IMR-90 (cell line): ENCODE results near the gene SERPINI1. TPM values are rescaled to one million over a fixed set of nuclear protein-coding genes. Genes with fewer than 3 reads are reported as not detected.

Source experiments
- ATAC-seq: fragments of 200-7000 bp; cut with Tn5 transposase; 2 replicates; pipeline ENCODE4 v1.9.1; 2020; ENCODE audit warnings: low read depth, mild to moderate bottlenecking, moderate library complexity
- BruUV-seq: library from RNA; stranded (reverse); fragments of 400-500 nt; replicated peaks from 2 replicates; lab custom pipeline; 2021; lab: Mats Ljungman, UMichigan
- CTCF ChIA-PET: fragments of 300-600 bp; formaldehyde crosslinking; extraction: SDS; loops from one replicate; lab custom pipeline; 2021; ENCODE audit warnings: antibody characterized with exemption; lab: Yijun Ruan, JAX
- POLR2A ChIA-PET: fragments of 300-600 bp; sonication (Branson Sonifier 250); formaldehyde crosslinking; loops from one replicate; lab custom pipeline; 2022; ENCODE audit warnings: antibody characterized with exemption; ENCODE audit not compliant: unreplicated experiment; lab: Charles Lee
- DNase-seq: peaks from one replicate; pipeline ENCODE4 v3.0.0; 2013
- H2AFZ ChIP-seq: replicated peaks from 2 replicates; pipeline ENCODE3; 2013; ENCODE audit warnings: low read length, mild to moderate bottlenecking; ENCODE audit not compliant: poor library complexity
- H2AK5ac ChIP-seq: 2 replicates; pipeline ENCODE4 v1.6.1; 2013; ENCODE audit warnings: low read depth, low read length, inconsistent platforms
- H2AK9ac ChIP-seq: replicated peaks from 2 replicates; pipeline ENCODE3; 2013; ENCODE audit warnings: mild to moderate bottlenecking, low read depth, low read length, moderate library complexity; ENCODE audit not compliant: poor library complexity
- H2BK120ac ChIP-seq: 2 replicates; pipeline ENCODE4 v1.6.1; 2013; ENCODE audit warnings: low read depth, low read length, inconsistent platforms
- H2BK15ac ChIP-seq: 3 replicates; pipeline ENCODE4 v1.6.1; 2013; ENCODE audit warnings: low read depth, low read length, inconsistent platforms
- H2BK20ac ChIP-seq: 2 replicates; pipeline ENCODE4 v1.6.1; 2013; ENCODE audit warnings: low read depth, mild to moderate bottlenecking, inconsistent platforms, low read length, moderate library complexity
- H2BK5ac ChIP-seq: 2 replicates; pipeline ENCODE4 v1.6.1; 2013; ENCODE audit warnings: mild to moderate bottlenecking, low read depth, low read length, inconsistent platforms; ENCODE audit not compliant: poor library complexity, severe bottlenecking
- H3K14ac ChIP-seq: replicated peaks from 2 replicates; pipeline ENCODE4 v1.6.1; 2013; ENCODE audit warnings: low read depth, low read length, inconsistent platforms
- H3K18ac ChIP-seq: 2 replicates; pipeline ENCODE4 v1.6.1; 2013; ENCODE audit warnings: low read depth, low read length, control low read depth
- H3K23ac ChIP-seq: 2 replicates; pipeline ENCODE4 v1.6.1; 2013; ENCODE audit warnings: low read depth, low read length, inconsistent platforms
- H3K27ac ChIP-seq: 2 replicates; pipeline ENCODE4 v1.5.1; 2013; ENCODE audit warnings: mild to moderate bottlenecking, control low read depth, low read length; ENCODE audit not compliant: insufficient read depth
- H3K27me3 ChIP-seq: 2 replicates; pipeline ENCODE4 v1.6.1; 2013; ENCODE audit warnings: low read length; ENCODE audit not compliant: control insufficient read depth, insufficient read depth
- H3K36me3 ChIP-seq: 2 replicates; pipeline ENCODE4 v1.6.1; 2013; ENCODE audit warnings: low read length, mixed read lengths; ENCODE audit not compliant: control insufficient read depth, insufficient read depth
- H3K4ac ChIP-seq: 2 replicates; pipeline ENCODE4 v1.6.1; 2013; ENCODE audit warnings: low read depth, low read length, inconsistent platforms
- H3K4me1 ChIP-seq: 2 replicates; pipeline ENCODE4 v1.6.1; 2013; ENCODE audit warnings: low read length, mixed read lengths; ENCODE audit not compliant: control insufficient read depth, insufficient read depth
- H3K4me2 ChIP-seq: 2 replicates; pipeline ENCODE4 v1.6.1; 2013; ENCODE audit warnings: low read depth, mild to moderate bottlenecking, control low read depth, low read length, moderate library complexity
- H3K4me3 ChIP-seq: 2 replicates; pipeline ENCODE4 v1.5.1; 2013; ENCODE audit warnings: low read depth, mild to moderate bottlenecking, control low read depth, low read length, moderate library complexity; ENCODE audit not compliant: insufficient read depth
- H3K56ac ChIP-seq: 2 replicates; pipeline ENCODE4 v1.6.1; 2013; ENCODE audit warnings: low read length, inconsistent platforms; ENCODE audit not compliant: insufficient read depth; ENCODE audit errors: extremely low read depth
- H3K79me1 ChIP-seq, 2 experiments: 2 replicates each; pipeline ENCODE4 v1.6.1; 2013; ENCODE audit warnings: low read length in 2 of 2, inconsistent platforms in 1 of 2, low read depth in 1 of 2
- H3K9ac ChIP-seq: 2 replicates; pipeline ENCODE4 v1.6.1; 2013; ENCODE audit warnings: low read depth, low read length, control low read depth
- H3K9me1 ChIP-seq: 2 replicates; pipeline ENCODE4 v1.6.1; 2013; ENCODE audit warnings: low read length, inconsistent platforms; ENCODE audit not compliant: insufficient read depth
- H3K9me3 ChIP-seq: 2 replicates; pipeline ENCODE4 v1.6.1; 2013; ENCODE audit warnings: low read length; ENCODE audit not compliant: control insufficient read depth, insufficient read depth
- H4K20me1 ChIP-seq: 2 replicates; pipeline ENCODE4 v1.6.1; 2013; ENCODE audit warnings: low read length, inconsistent platforms; ENCODE audit not compliant: insufficient read depth
- H4K5ac ChIP-seq: 2 replicates; pipeline ENCODE4 v1.6.1; 2013; ENCODE audit warnings: mild to moderate bottlenecking, low read depth, low read length, control low read depth
- H4K8ac ChIP-seq, 2 experiments: 2 replicates each; pipeline ENCODE4 v1.6.1; 2013; ENCODE audit warnings: low read depth in 2 of 2, low read length in 2 of 2, control low read depth in 1 of 2, inconsistent platforms in 1 of 2
- H4K91ac ChIP-seq: 2 replicates; pipeline ENCODE4 v1.6.1; 2013; ENCODE audit warnings: low read depth, low read length, inconsistent platforms; ENCODE audit not compliant: insufficient read depth
- BHLHE40 ChIP-seq: fragments of 150-350 bp; IDR thresholded peaks from 2 replicates; pipeline ENCODE4 v1.6.1; 2016; ENCODE audit warnings: mild to moderate bottlenecking, low read depth, low read length
- CEBPB ChIP-seq: IDR thresholded peaks from 2 replicates; pipeline ENCODE4 v1.6.1; 2012; ENCODE audit warnings: low read depth, low read length, improper control_type of control experiment
- CHD1 ChIP-seq: IDR thresholded peaks from 2 replicates; pipeline ENCODE4 v1.6.1; 2012; ENCODE audit warnings: low read depth, low read length, improper control_type of control experiment
- FOS ChIP-seq: fragments of 150-350 bp; IDR thresholded peaks from 2 replicates; pipeline ENCODE4 v1.6.1; 2016; ENCODE audit warnings: low read depth, low read length
- MAFK ChIP-seq: IDR thresholded peaks from 2 replicates; pipeline ENCODE4 v1.6.1; 2012; ENCODE audit warnings: low read depth, low read length, improper control_type of control experiment
- MAZ ChIP-seq: IDR thresholded peaks from 2 replicates; pipeline ENCODE4 v1.6.1; 2012; ENCODE audit warnings: low read depth, mild to moderate bottlenecking, low read length, improper control_type of control experiment, moderate library complexity, borderline replicate concordance
- MXI1 ChIP-seq: IDR thresholded peaks from 2 replicates; pipeline ENCODE4 v1.6.1; 2012; ENCODE audit warnings: low read depth, mild to moderate bottlenecking, low read length, moderate library complexity, borderline replicate concordance
- NFE2L2 ChIP-seq: fragments of 150-350 bp; IDR thresholded peaks from 2 replicates; pipeline ENCODE4 v1.6.1; 2016; ENCODE audit warnings: low read depth, mild to moderate bottlenecking, low read length
- POLR2A ChIP-seq: IDR thresholded peaks from 2 replicates; pipeline ENCODE4 v1.6.1; 2012; ENCODE audit warnings: mild to moderate bottlenecking, low read depth, low read length
- RAD21 ChIP-seq: IDR thresholded peaks from 2 replicates; pipeline ENCODE4 v1.6.1; 2012; ENCODE audit warnings: low read length, improper control_type of control experiment
- RCOR1 ChIP-seq: IDR thresholded peaks from 2 replicates; pipeline ENCODE4 v1.6.1; 2012; ENCODE audit warnings: mild to moderate bottlenecking, low read length, improper control_type of control experiment; ENCODE audit not compliant: insufficient replicate concordance
- RFX5 ChIP-seq: IDR thresholded peaks from 2 replicates; pipeline ENCODE4 v1.8.0; 2012; ENCODE audit warnings: low read depth, mild to moderate bottlenecking, low read length, moderate library complexity
- SMC3 ChIP-seq: fragments of 150-350 bp; IDR thresholded peaks from 2 replicates; pipeline ENCODE4 v1.6.1; 2016; ENCODE audit warnings: low read depth, mild to moderate bottlenecking, antibody characterized with exemption, low read length, moderate library complexity
- WGBS, 2 experiments: methylation state at CpG; one replicate each; pipeline versions ENCODE4 v1.1.5 to v1.1.7; 2013; ENCODE audit warnings: missing lambda C conversion rate in 2 of 2; ENCODE audit not compliant: insufficient read length in 1 of 2; ENCODE audit errors: extremely low coverage in 2 of 2; 5-methylcytosine and 5-hydroxymethylcytosine counted together
- dilution Hi-C: fragments of 300-500 bp; cut with HindIII; formaldehyde crosslinking; loops from one replicate; pipeline ENCODE4 v1.14.3; 2018; ENCODE audit warnings: low sequenced_read_pairs; ENCODE audit not compliant: unreplicated experiment
- in situ Hi-C: fragments of 300-500 bp; cut with MboI; formaldehyde crosslinking; loops from 3 replicates; pipeline ENCODE4 v1.14.3; 2019; ENCODE audit warnings: low sequenced_read_pairs, inconsistent platforms, mixed read lengths
- intact Hi-C: fragments of 100-400 bp; cut with micrococcal nuclease; formaldehyde crosslinking; loops from 2 replicates; pipeline ENCODE4 v1.10.0; 2022
- polyA plus RNA-seq, 3 experiments: library from polyadenylated mRNA; depleted of rRNA; stranded (reverse); fragments of >200 nt; gene quantifications; 2 replicates each; pipeline ENCODE4 v1.2.3, GENCODE V29; 2012; ENCODE audit warnings: low replicate concordance in 1 of 3
- total RNA-seq: library from RNA; depleted of rRNA; stranded (reverse); fragments of >200 nt; gene quantifications from 2 replicates; pipeline ENCODE4 v1.2.3, GENCODE V29; 2012
- TF ChIP-seq, protein P1 (sequence below): fragments of 150-350 bp; IDR thresholded peaks from 2 replicates; pipeline ENCODE4 v1.6.1; 2017; ENCODE audit warnings: mild to moderate bottlenecking, antibody characterized with exemption, low read length, low read depth
- TF ChIP-seq, protein P2 (sequence below): fragments of 150-350 bp; IDR thresholded peaks from 2 replicates; pipeline ENCODE4 v1.6.1; 2016; ENCODE audit warnings: low read depth, mild to moderate bottlenecking, low read length, moderate library complexity, borderline replicate concordance
- TF ChIP-seq, protein P3 (sequence below): conservative IDR thresholded peaks from 2 replicates; pipeline ENCODE4 v1.5.1; 2012; ENCODE audit warnings: mild to moderate bottlenecking, low read depth, low read length, improper control_type of control experiment

SERPINI1 gene
- total and polyA plus RNA-seq, 2 of the 4 experiments (the other 2 are of a cell fraction), result 0.36 to 1.3 TPM

DNA sequence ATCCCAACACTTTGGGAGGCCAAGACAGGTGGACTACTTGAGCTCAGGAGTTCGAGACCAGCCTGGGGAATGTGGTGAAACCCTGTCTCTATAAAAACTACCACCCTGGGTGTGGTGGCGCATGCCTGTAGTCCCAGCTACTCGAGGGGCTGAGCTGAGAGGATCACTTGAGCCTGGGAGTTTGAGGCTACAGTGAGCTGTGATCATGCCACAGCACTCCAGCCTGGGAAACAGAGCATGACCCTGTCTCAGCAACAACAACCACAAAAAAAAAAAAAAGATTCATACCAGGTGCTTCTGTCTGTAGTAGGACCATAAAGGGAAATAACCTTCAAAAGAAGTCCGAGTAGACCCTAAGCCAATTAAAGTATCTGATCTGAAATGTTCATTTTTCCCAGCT lies 94.5 kb downstream of the SERPINI1 start:
- Histone ChIP-seq H3K14ac (no peak overlapping the region), H3K79me1 (no peaks in the 10 kb centered on the region), H4K91ac (no peak overlapping the region), H3K27ac (no peak overlapping the region), H4K5ac (no peak overlapping the region), H2AK9ac (no peak overlapping the region), H4K20me1 (no peaks in the 10 kb centered on the region), H3K4me3 (no peak overlapping the region), H3K27me3 (no peaks in the 10 kb centered on the region), H2BK15ac (no peak overlapping the region), H3K9me1 (no peaks in the 10 kb centered on the region), H4K8ac (no peak overlapping the region), H2AFZ (no peak overlapping the region), H3K18ac (no peak overlapping the region), H3K56ac (no peak overlapping the region), H3K36me3 (no peaks in the 10 kb centered on the region), H3K4me1 (no peaks in the 10 kb centered on the region), H2BK120ac (no peak overlapping the region), H2BK20ac (no peak overlapping the region), H3K4me2 (no peak overlapping the region), H3K23ac (no peak overlapping the region), H3K9me3 (no peaks in the 10 kb centered on the region), H3K4ac (no peak overlapping the region), H3K9ac (no peak overlapping the region), H2AK5ac (no peak overlapping the region), H2BK5ac (no peak overlapping the region)
- dilution Hi-C loops (no loop called here), in situ Hi-C loops (no loop called here), intact Hi-C loops (no loop called here)
- no peak for ATAC-seq
- DNase-seq, result no peak
- CTCF ChIA-PET, result no interaction called here
- BruUV-seq, result no TSS peak
- no peak for TF ChIP-seq RAD21
- no peak for TF ChIP-seq BHLHE40
- no peak for TF ChIP-seq CEBPB
- no peak for TF ChIP-seq SMC3
- TF ChIP-seq, protein P1, sequence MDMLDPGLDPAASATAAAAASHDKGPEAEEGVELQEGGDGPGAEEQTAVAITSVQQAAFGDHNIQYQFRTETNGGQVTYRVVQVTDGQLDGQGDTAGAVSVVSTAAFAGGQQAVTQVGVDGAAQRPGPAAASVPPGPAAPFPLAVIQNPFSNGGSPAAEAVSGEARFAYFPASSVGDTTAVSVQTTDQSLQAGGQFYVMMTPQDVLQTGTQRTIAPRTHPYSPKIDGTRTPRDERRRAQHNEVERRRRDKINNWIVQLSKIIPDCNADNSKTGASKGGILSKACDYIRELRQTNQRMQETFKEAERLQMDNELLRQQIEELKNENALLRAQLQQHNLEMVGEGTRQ, result no peak
- TF ChIP-seq, protein P2, sequence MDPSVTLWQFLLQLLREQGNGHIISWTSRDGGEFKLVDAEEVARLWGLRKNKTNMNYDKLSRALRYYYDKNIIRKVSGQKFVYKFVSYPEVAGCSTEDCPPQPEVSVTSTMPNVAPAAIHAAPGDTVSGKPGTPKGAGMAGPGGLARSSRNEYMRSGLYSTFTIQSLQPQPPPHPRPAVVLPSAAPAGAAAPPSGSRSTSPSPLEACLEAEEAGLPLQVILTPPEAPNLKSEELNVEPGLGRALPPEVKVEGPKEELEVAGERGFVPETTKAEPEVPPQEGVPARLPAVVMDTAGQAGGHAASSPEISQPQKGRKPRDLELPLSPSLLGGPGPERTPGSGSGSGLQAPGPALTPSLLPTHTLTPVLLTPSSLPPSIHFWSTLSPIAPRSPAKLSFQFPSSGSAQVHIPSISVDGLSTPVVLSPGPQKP, result no peak
- TF ChIP-seq RFX5, result no peak
- no peak for TF ChIP-seq NFE2L2
- no peak for TF ChIP-seq MAZ
- no peak for TF ChIP-seq MAFK
- no peak for TF ChIP-seq FOS
- TF ChIP-seq CHD1, result no peak
- TF ChIP-seq POLR2A, result no peak
- TF ChIP-seq MXI1, result no peak
- TF ChIP-seq RCOR1, result no peak
- TF ChIP-seq, protein P3, sequence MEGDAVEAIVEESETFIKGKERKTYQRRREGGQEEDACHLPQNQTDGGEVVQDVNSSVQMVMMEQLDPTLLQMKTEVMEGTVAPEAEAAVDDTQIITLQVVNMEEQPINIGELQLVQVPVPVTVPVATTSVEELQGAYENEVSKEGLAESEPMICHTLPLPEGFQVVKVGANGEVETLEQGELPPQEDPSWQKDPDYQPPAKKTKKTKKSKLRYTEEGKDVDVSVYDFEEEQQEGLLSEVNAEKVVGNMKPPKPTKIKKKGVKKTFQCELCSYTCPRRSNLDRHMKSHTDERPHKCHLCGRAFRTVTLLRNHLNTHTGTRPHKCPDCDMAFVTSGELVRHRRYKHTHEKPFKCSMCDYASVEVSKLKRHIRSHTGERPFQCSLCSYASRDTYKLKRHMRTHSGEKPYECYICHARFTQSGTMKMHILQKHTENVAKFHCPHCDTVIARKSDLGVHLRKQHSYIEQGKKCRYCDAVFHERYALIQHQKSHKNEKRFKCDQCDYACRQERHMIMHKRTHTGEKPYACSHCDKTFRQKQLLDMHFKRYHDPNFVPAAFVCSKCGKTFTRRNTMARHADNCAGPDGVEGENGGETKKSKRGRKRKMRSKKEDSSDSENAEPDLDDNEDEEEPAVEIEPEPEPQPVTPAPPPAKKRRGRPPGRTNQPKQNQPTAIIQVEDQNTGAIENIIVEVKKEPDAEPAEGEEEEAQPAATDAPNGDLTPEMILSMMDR, result no peak
- POLR2A ChIA-PET, result no interaction called here
- no CpG with 5 or more reads among the region's 4 CpGs for WGBS, 2 experiments
